OCI-M2 (cell line): ENCODE results near the gene LARP1.
A peak's percentile ranks its signal among the peaks of the same experiment; 100 is the strongest.
"Not testable (repeated sequence)": the region's sequence is repeated elsewhere in the genome, so short reads cannot be mapped to it uniquely, and the experiment has no call there.

Experiments
- DNase-seq: peaks from one replicate; lab custom pipeline; 2025; ENCODE audit not compliant: unreplicated experiment; lab: John Stamatoyannopoulos, UW

LARP1 gene

DNA sequence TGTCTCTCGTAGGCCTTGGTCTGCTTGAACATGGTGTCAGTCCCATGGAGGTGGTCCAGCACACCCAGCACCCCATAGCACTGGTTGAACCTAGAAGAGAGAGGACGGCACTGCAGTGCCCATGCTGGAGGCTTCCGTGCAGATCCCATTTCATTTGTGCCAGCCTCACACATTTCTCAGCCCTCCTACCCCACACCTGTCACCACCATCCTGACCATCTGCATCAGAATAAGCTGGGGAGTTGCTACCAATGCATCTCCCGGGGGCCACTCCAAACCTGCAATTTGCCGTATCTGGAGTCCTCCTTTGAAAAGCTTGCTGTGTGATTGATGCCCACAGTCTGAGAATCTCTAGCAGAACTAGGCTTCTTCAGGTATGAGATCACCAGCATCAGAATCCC, 65.2 kb downstream of the LARP1 start:
- DNase-seq: no peak

DNA sequence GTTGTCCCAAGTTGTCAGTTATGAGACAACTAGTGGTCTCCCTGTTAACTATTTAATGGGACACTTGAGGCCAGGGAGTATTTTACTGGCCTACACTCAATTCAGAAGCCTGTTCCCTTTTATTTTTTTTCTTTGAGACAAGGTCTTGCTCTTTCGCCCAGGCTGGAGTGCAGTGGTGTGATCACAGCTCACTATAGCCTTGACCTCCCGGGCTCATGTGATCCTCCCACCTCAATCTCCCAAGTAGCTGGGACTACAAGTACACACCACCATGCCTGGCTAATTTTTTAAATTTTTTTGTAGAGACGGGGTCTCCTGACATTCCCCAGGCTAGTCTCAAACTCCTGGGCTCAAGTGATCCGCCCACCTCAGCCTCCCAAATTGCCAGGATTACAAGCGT, 67.7 kb downstream of the LARP1 start:
- not testable (repeated sequence) for DNase-seq

DNA sequence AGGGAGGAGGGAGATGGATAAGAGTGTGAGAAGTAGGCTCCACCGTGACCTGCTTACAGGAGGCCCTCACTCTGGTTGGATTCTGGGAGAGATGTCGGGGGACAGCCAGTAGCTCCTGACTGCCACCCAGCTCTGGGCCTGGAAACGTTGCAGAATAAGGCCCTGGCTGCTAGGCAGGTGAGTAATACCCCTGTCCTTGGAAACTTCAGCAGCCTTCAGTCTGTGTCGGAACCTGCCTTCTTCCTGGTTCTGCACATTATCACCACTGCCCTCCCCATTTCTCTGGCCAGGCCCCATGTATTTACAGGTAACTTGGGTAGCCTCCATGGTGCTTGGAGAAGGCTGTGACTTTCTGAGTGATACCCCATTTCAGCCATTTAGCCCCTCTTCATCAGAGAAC, 68.4 kb downstream of the LARP1 start:
- no peak for DNase-seq

DNA sequence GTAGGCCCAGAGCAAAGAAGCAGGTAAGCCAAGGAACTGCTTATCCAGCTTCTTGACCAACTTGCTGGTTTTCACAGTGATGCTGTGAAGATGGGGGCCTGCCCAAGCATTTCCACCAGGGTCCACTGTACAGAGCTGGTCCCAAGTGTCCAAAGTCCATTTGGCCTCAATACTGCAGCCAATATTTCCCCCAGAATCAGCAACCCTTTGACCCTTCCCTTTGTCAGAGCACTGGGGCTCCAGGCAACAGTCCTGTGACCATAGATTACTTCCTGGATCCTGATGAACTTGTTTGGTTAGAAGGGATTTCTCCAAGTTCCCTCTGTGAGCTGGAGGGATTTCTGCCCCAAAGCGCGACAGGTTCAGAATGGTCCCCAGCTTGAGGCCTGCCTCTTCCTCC, 68.9 kb downstream of the LARP1 start:
- no peak for DNase-seq

DNA sequence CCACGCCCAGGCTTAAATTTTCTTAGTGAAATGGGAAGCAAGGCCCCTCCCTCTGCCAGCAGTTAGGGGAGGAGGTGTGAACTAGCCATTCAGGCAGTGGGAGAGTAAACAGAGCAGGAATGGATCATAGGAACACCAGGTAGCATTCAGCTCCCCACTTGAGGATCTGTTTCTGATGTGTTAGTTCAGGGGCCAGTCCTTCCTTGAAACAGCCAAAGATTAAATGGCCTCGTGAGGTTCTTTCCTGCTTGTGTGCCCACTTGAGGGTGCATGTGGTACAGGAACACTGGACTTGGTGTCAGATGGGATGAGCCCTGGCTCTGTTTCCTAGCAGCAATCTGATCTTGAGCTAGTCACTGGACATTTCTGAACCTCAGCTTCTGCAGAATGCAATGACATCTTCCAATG, 74.0 kb downstream of the LARP1 start:
- DNase-seq: no peak

DNA sequence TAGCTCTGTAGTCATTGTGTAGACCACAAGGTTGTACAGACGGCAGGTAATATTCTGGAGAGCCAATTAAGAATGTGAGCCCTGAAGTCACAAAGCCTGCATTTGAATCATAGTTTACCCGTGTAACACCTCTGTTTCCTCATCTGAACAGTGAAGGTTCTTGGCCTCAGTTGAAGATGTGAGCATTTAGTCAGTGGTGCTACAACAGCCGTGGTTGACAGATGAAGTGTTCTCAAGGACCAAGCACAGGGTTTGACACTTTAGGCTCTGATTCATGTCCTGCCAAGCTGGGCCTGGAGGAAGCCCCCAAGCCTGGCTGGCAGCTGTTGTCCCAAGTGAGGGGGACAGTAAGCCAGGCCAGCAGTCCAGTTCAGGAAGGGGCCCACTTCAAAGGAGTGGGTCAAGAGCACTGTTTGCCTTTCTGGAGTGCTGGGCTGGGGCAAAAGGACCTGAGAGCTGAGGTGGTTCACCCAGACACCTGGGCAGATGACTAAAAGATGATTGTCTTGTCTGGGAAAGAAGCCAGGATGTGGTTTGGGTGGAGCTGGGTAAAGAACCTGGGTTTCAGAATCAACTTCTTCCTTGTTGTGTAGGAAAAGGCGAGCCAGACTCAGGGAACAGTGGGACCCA, 74.5 kb downstream of the LARP1 start:
- DNase-seq: no peak

DNA sequence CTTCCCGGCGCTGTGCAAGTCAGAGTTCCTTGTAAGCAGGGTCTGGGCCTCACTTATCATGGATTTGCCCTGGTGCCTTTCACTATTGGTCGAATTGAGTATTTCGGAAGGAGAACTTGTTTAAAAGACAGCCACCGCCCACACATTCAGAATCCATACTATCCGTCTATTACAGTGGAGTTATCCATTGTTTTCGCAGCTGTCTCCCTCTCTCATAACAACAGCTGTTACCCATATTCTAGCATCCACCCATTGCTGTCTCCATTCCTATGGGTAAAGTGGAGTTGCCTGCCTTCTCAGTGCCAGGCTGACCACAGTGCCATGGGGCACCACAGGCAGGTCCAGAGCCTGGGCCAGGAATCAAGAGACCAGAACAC, 75.0 kb downstream of the LARP1 start:
- no peak for DNase-seq

DNA sequence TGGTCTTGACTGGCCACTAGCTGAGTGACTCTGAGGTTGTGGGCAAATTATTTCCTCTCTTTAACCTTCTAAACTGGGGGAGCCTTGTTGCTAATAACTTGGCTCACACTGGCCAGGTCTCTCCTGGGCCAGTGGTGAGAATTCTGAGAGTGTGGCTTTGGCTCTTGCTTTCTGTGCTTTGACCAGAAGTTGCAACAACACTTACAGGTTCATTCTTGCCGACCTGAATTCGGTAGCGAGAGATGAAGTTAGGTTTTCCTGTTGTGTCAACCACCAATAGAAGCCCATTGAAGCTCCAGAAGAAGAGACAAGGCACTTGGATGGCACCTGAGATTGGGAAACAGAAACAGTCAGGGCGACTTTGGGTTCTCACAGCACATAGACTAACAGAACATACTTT, 75.4 kb downstream of the LARP1 start:
- DNase-seq: no peak

DNA sequence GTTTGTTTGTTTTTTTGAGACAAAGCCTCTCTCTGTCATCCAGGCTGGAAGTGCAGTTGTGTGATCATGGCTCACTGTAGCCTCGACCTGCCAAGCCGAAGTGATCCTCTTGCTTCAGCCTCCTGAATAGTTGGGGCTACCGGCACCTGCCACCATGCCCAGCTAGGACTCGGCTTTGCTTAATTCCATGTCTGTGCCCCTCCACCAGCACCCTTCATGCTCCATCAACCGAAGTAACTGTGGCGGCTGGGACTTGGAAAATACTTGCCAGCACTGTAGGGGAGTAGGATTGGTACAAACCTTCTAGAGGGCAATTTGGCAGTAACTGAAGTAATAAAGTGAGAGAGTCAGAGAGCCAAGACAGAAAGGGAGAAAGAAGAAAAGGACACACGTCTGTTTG, 76.3 kb downstream of the LARP1 start:
- DNase-seq: no peak

DNA sequence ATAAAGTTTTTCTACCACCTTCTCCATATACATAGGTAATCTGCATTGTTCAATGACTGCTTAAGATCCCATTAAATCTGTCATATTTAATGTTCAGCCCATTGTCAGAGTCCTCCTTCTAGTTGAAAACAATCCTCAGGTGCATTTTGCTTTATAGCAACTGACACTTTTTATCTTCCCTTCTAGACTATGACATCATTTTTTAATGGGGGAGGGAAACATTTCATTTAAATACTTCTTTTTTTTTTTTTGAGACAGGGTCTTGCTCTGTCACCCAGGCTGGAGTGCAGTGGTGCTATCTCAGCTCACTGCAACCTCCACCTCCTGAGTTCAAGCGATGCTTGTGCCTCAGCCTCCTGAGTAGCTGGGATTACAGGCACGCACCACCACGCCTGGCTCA, 77.6 kb downstream of the LARP1 start:
- not testable (repeated sequence) for DNase-seq

DNA sequence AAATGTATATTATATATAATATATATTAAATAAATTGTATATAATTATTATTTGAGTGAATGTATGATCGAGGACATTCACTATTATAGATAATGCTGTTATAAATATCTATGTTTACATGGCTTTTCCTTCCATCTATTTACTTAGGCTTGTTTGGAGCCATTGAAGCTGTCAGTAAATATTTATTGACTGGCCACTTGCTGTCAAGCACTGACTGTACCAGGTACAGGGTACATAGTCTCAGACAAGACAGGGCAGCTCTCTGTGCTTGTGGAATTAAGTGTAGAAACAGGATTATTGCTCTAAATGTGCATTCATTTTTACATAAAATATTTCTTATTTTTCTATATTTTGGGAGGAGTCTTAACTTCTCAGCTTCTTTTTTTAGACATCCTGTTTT, 78.9 kb downstream of the LARP1 start:
- no peak for DNase-seq

DNA sequence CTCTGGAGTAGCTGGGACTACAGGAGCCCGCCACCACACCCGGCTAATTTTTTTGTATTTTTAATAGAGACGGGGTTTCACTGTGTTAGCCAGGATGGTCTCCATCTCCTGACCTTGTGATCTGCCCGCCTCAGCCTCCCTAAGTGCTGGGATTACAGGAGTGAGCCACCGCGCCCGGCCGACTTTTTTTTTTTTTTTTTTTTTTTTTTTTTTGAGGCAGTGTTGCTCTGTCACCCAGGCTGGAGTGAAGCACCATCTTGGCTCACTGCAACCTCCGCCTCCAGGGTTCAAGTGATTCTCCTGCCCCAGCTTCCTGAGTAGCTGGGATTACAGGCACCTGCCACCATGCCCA, 80.5 kb downstream of the LARP1 start:
- DNase-seq: not testable (repeated sequence)

DNA sequence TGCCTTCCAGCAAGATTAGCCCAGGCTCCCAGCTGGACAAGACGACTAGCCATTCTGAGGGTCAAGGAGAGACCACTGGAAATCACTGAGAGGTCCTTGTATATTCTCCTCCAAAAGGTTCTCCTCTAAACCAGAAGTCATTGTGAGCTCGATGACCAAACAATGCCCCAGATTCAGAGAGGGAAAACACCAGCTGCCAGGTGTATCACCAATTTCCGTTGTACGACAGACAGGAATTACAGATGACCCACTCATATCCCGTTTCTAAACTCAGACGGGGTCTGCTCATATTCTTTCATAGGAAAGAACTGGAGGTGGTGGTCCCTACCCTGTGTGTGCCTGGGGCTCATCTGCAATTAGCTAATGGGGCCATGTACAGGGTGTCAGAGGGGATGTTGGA, 81.0 kb downstream of the LARP1 start:
- DNase-seq: no peak

DNA sequence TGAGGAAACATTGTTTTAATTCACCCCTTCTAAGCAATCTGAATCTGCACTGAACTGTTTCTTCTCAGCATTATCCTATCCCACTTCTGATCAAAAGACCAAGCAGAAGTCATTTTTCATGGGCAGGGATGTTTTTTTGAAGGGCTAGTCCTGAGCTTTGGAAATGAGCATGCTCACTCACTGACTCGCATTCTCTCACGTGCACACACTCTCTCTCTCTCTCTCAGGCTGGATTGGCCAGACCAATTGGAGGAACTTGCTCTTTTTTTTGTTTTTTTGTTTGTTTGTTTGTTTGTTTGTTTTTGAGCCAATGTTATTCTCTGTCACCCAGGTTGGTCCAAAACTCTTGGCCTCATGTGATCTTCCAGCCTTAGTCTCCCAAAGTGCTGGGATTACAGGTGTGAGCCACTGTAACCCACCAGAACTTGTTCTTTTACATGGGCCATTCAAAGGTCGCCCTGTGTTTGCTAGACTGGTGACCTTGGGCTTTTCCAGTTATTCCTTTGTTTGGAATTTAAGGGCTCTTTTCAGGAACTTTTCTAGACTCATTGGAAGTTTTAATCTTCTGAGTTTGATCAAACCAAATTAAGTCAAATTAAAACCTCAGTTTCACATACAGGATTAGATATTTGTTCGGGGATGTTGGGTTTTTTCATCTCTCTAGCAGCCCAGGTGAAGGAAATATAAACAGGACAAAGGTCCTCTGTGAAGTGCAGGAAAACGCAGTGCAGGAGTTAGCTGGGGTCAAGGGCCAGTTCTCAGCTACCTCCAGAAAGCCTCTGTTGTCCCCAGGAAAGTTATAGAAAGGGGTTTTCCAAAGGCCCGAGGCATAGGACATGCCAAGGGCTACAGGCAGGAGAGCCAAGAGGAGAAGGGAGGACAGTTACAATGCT, 82.1 kb downstream of the LARP1 start:
- no peak for DNase-seq

DNA sequence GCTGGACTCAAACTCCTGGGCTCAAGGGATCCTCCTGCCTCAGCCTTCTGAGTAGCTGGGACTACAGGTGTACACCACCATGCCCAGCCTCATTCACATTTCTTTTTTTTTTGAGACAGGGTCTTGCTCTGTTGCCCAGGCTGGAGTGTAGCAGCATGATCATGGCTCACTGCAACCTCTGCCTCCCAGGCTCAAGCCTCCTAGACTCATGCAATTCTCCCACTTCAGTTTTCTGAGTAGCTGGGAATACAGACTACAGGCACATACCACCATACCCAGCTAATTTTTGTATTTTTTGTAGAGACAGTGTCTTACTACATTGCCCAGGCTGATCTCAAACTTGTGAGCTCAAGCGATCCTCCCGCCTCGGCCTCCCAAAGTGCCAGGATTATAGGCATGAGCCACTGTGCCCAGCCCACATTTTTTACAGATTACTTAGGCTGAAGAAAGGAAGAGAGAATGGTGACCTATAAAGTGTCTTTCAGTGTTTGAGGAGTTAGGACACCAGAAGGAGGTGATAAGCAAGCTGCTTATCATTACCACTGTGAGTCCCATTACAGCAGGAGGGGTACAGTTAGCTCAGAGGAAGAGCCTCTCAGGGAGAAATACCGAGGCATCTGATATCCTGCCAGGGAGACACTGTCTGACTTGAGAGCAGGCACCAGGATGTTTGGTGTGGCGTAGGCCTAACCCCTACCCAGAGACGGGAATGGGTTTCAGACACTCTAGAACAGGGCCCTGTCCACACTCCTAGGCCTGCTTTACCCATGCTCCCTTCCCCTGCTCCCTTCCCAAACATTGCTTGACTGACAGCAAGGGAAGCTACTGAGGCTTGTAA, 85.5 kb downstream of the LARP1 start:
- DNase-seq: peak; percentile 26

DNA sequence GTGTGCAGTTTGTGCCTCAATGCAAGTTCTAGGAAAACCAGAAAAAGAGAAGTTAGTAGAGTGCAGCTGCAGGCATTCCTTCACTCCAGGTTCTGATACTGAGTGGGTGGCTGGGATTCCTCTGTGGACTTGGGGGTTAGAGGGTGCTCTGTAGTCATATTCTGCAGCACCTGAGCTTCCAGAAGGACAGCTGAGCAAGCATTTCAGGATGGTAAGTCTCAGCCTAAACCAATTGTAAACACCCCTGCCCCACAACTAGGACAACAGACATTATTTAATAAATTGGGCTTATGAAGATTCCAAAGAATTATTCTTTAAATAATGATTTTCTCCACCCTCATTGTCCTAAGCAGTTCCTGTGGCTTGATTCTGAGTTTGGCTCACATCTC, 86.1 kb downstream of the LARP1 start:
- DNase-seq: no peak

DNA sequence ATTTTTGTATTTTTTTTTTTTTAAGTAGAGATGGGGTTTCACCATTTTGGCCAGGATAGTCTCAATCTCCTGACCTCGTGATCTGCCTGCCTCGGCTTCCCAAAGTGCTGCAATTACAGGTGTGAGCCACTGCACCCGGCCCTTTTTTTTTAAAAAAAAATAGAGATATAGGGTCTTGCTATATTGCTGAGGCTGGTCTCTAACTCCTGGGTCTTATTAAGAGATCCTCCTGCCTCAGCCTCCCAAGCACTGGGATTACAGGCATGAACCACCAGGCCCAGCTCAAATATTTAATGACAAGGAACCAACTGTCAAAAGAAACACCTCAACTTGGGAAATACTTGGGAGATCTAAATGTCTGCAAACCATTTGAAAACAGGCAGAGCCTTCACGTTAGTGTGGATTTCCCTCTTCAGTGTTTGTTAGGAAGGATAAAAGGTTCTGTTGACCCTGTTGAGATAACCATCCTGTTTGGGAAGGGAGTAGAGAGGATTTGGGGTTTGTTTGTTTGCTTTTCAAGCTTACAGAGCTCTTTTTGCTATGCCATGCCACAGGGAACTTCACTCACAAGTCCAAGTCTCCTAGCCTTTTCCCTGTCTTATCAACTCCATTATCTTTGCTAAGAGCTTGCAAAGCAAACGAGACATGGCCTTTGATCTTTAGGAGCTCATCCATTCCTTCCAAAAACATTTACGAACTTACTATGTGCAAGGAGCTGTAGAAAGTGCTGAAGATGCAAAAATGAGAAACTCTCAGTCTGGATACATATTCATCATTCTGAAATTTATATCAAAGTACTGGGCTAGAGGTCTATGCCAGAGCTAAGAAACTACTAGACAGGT, 87.7 kb downstream of the LARP1 start:
- no peak for DNase-seq

DNA sequence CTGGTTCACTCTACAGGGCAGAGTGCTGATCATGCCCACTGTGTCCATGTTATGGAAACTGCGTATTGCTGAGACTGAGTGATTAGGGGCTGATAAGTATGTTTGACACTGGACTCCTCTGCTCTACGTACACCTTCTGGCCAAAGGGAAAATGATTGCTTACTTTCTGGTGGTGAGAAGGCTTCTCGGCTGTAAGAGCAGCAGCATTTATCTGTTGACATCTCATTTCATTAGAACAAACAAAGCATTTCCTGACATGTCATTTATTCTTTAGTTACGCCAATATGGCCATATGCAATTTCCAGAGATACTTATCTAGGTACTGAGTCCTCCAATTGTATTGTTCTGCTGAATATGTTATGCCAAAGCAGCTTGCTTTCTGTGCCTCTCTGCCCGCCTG, 89.6 kb downstream of the LARP1 start:
- DNase-seq: no peak

DNA sequence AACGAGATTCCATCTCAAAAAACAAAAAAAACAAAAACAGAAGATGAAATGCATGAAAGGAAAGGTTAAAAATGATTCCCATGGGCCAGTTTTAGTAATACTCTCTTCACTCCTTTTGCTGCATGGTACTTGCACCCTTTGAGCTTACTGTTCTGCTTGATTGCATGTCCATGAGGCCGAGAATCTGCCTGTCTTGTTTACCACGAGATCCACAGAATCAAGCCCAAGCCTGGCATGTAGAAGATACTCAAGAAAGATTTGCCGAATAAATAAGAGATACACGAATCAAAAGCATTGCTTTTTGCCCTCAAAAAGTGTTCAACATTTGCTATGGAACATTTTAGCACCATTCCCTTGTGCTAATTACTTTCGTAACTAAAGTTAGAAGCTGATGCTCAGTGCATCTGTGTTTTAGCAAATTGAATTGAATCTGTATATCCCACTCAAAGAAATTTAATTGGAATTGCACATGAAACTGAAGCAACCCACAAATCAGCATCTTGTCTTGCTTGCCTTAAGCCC, 94.1 kb downstream of the LARP1 start:
- no peak for DNase-seq

DNA sequence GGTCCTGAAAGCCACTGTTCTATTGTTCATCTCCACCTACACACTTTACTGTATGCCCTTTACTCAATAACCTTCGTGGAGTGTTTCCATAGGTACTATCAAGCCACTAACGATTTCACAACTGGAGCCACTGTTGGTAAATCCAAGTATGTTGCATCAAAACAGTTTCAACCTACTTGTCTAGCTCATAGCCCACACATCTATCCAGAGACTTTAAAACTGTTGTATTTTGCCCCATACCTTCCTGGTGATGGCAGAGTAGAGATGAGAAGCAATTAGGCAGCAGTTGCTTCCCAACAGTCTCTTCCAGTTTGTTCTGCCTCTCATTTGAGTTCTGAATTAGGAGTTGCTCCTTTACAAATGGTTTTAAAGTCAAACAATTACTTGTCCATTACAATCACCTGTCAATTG, 94.6 kb downstream of the LARP1 start:
- DNase-seq: no peak
